Suprapubic skin (tissue), 4 donors: ENCODE results near the gene PCF11. TPM values are rescaled to one million over a fixed set of nuclear protein-coding genes. Genes with fewer than 3 reads are reported as not detected.

ENCODE experiments used
- DNase-seq, 2 donors: peaks; one replicate each; pipeline ENCODE4 v3.0.0-alpha.2; 2019; ENCODE audit warnings: low spot score in 2 of 2
- H3K27ac ChIP-seq: fragments of 200-600 bp; sonication (generic); one replicate; pipeline ENCODE4 v1.5.1; 2019
- H3K27me3 ChIP-seq: fragments of 200-600 bp; sonication (generic); one replicate; pipeline ENCODE4 v1.5.1; 2019
- H3K36me3 ChIP-seq: fragments of 200-600 bp; sonication (generic); one replicate; pipeline ENCODE4 v1.5.1; 2019
- H3K4me1 ChIP-seq: fragments of 200-600 bp; sonication (generic); one replicate; pipeline ENCODE4 v1.5.1; 2019
- H3K4me3 ChIP-seq: fragments of 200-600 bp; sonication (generic); one replicate; pipeline ENCODE4 v1.5.1; 2019; ENCODE audit warnings: mild to moderate bottlenecking
- H3K9me3 ChIP-seq: fragments of 200-600 bp; sonication (generic); one replicate; pipeline ENCODE4 v1.5.1; 2019
- CTCF ChIP-seq, 2 donors: fragments of 200-600 bp in 1 of 2; fragments of 450-650 bp in 1 of 2; sonication (generic) in 1 of 2; IDR thresholded peaks; one replicate each; pipeline ENCODE4 v1.5.1; 2016 to 2019; ENCODE audit warnings: antibody characterized with exemption in 2 of 2, mild to moderate bottlenecking in 1 of 2, moderate library complexity in 1 of 2
- EP300 ChIP-seq: sonication (generic); formaldehyde crosslinking; IDR thresholded peaks from one replicate; pipeline ENCODE4 v1.6.1; 2017; ENCODE audit warnings: antibody characterized with exemption
- POLR2A ChIP-seq, 2 donors: fragments of 450-650 bp; IDR thresholded peaks; one replicate each; pipeline ENCODE4 v1.6.1; 2017; ENCODE audit warnings: antibody characterized with exemption in 2 of 2, mild to moderate bottlenecking in 2 of 2, moderate library complexity in 2 of 2
- POLR2AphosphoS5 ChIP-seq, 3 donors: sonication (generic); formaldehyde crosslinking; IDR thresholded peaks; one replicate each; pipeline ENCODE4 v1.6.1; 2017; ENCODE audit warnings: antibody characterized with exemption in 3 of 3
- WGBS: methylation state at CpG from one replicate; pipeline ENCODE4 v1.1.5; 2018; 5-methylcytosine and 5-hydroxymethylcytosine counted together
- total RNA-seq, 4 donors: library from RNA; depleted of rRNA; stranded (reverse); fragments of >200 nt; gene quantifications; one replicate each; pipeline ENCODE4 v1.1.0, GENCODE V29; 2016

The PCF11 gene
- total RNA-seq, 4 donors from 2014 or later, result 89.1 to 185 (median 117) TPM

GRCh38 chr11:83194281-83195142, 37.6 kb downstream of the PCF11 start:
- peaks cover 27% of the 10 kb centered on the region for H3K36me3 ChIP-seq
- DNase-seq, result peak; percentile 89 to 91
- peak overlapping the region; percentile 87 for H3K4me3 ChIP-seq
- H3K27me3 ChIP-seq, result no peaks in the 10 kb centered on the region
- H3K4me1 ChIP-seq, result peaks cover 36% of the 10 kb centered on the region
- peak overlapping the region; percentile 94 for H3K27ac ChIP-seq
- WGBS, result 6% methylated on average over 29 of the region's 35 CpGs
- TF ChIP-seq POLR2A (IDR thresholded peaks at IDR 0.05), result peak in 1 of 2 donors; percentile 64
- no peak for TF ChIP-seq EP300
- TF ChIP-seq CTCF (IDR thresholded peaks at IDR 0.05), result no peak
- TF ChIP-seq POLR2AphosphoS5 (IDR thresholded peaks at IDR 0.05), result no peak
- H3K9me3 ChIP-seq, result no peaks in the 10 kb centered on the region

GRCh38 chr11:83195143-83195466, 38.2 kb downstream of the PCF11 start:
- Histone ChIP-seq H3K4me3 (peak overlapping the region; percentile 87), H3K9me3 (no peaks in the 10 kb centered on the region), H3K27me3 (no peaks in the 10 kb centered on the region), H3K4me1 (peaks cover 36% of the 10 kb centered on the region), H3K36me3 (peaks cover 21% of the 10 kb centered on the region), H3K27ac (peak overlapping the region; percentile 94)
- TF ChIP-seq CTCF (IDR thresholded peaks at IDR 0.05), result no peak
- no peak for TF ChIP-seq POLR2A (IDR thresholded peaks at IDR 0.05)
- TF ChIP-seq EP300, result no peak
- no peak for TF ChIP-seq POLR2AphosphoS5 (IDR thresholded peaks at IDR 0.05)
- 44% methylated on average over 4 of the region's 4 CpGs for WGBS
- DNase-seq, result no peak

GRCh38 chr11:83195649-83196048, 38.7 kb downstream of the PCF11 start:
- H3K4me3 ChIP-seq, result no peak overlapping the region
- no peaks in the 10 kb centered on the region for H3K27me3 ChIP-seq
- peaks cover 36% of the 10 kb centered on the region for H3K4me1 ChIP-seq
- H3K9me3 ChIP-seq, result no peaks in the 10 kb centered on the region
- H3K36me3 ChIP-seq, result peaks cover 21% of the 10 kb centered on the region
- 96% methylated on average over 8 of the region's 8 CpGs for WGBS
- DNase-seq, result no peak
- no peak for TF ChIP-seq EP300
- TF ChIP-seq CTCF (IDR thresholded peaks at IDR 0.05), result no peak
- TF ChIP-seq POLR2AphosphoS5 (IDR thresholded peaks at IDR 0.05), result no peak
- TF ChIP-seq POLR2A (IDR thresholded peaks at IDR 0.05), result no peak
- no peak overlapping the region for H3K27ac ChIP-seq

GRCh38 chr11:83200035-83200434, 43.1 kb downstream of the PCF11 start:
- Histone ChIP-seq H3K36me3 (peaks cover 13% of the 10 kb centered on the region), H3K9me3 (no peaks in the 10 kb centered on the region), H3K27me3 (no peaks in the 10 kb centered on the region), H3K27ac (no peak overlapping the region), H3K4me1 (peaks cover 14% of the 10 kb centered on the region), H3K4me3 (no peak overlapping the region)
- 90% methylated on average over 1 of the region's 1 CpG for WGBS
- no peak for DNase-seq
- no peak for TF ChIP-seq EP300
- TF ChIP-seq CTCF (IDR thresholded peaks at IDR 0.05), result no peak
- TF ChIP-seq POLR2AphosphoS5 (IDR thresholded peaks at IDR 0.05), result no peak
- TF ChIP-seq POLR2A (IDR thresholded peaks at IDR 0.05), result no peak

GRCh38 chr11:83205608-83206185, 48.8 kb downstream of the PCF11 start:
- Histone ChIP-seq H3K4me3 (no peak overlapping the region), H3K27me3 (no peaks in the 10 kb centered on the region), H3K36me3 (peaks cover 40% of the 10 kb centered on the region), H3K4me1 (no peaks in the 10 kb centered on the region), H3K27ac (no peak overlapping the region), H3K9me3 (no peaks in the 10 kb centered on the region)
- 96% methylated on average over 3 of the region's 3 CpGs for WGBS
- TF ChIP-seq CTCF (IDR thresholded peaks at IDR 0.05), result no peak
- no peak for TF ChIP-seq EP300
- no peak for TF ChIP-seq POLR2AphosphoS5 (IDR thresholded peaks at IDR 0.05)
- TF ChIP-seq POLR2A (IDR thresholded peaks at IDR 0.05), result no peak
- no peak for DNase-seq
